Smooth muscle cell (in vitro differentiated cells): ENCODE measurements around the gene ZFP2. TPM values are rescaled to one million over a fixed set of nuclear protein-coding genes. Genes with fewer than 3 reads are reported as not detected.
"Not testable (repeated sequence)": the region's sequence is repeated elsewhere in the genome, so short reads cannot be mapped to it uniquely, and the experiment has no call there.

ENCODE experiments used
- DNase-seq: peaks from one replicate; lab custom pipeline; 2025; ENCODE audit not compliant: unreplicated experiment; lab: John Stamatoyannopoulos, UW
- H2AFZ ChIP-seq: fragments of 200-600 bp; sonication (generic); 2 replicates; pipeline ENCODE4 v1.6.0; 2016; ENCODE audit warnings: antibody characterized with exemption, low read depth, mild to moderate bottlenecking
- H3F3A ChIP-seq: fragments of 200-600 bp; sonication (generic); 2 replicates; pipeline ENCODE4 v1.6.0; 2017; ENCODE audit warnings: antibody characterized with exemption, low read depth
- H3K27ac ChIP-seq: fragments of 200-600 bp; sonication (generic); 2 replicates; pipeline ENCODE4 v1.5.1; 2016; ENCODE audit warnings: low read depth, mild to moderate bottlenecking
- H3K27me3 ChIP-seq: fragments of 200-600 bp; sonication (generic); 2 replicates; pipeline ENCODE4 v1.6.1; 2016; ENCODE audit warnings: low read depth, mild to moderate bottlenecking
- H3K36me3 ChIP-seq: fragments of 200-600 bp; sonication (generic); 2 replicates; pipeline ENCODE4 v1.5.1; 2016; ENCODE audit warnings: low read depth
- H3K4me1 ChIP-seq: fragments of 200-600 bp; sonication (generic); 2 replicates; pipeline ENCODE4 v1.5.1; 2016; ENCODE audit warnings: low read depth
- H3K4me2 ChIP-seq: fragments of 200-600 bp; sonication (generic); 2 replicates; pipeline ENCODE4 v1.6.0; 2016; ENCODE audit warnings: mild to moderate bottlenecking
- H3K4me3 ChIP-seq: fragments of 200-600 bp; sonication (generic); 2 replicates; pipeline ENCODE4 v1.5.1; 2016; ENCODE audit warnings: mild to moderate bottlenecking
- H3K79me2 ChIP-seq: fragments of 200-600 bp; sonication (generic); 2 replicates; pipeline ENCODE4 v1.6.0; 2016; ENCODE audit warnings: low read depth, mild to moderate bottlenecking
- H3K9ac ChIP-seq: fragments of 200-600 bp; sonication (generic); 2 replicates; pipeline ENCODE4 v1.6.0; 2016; ENCODE audit warnings: low read depth
- H3K9me3 ChIP-seq: fragments of 200-600 bp; sonication (generic); replicated peaks from 2 replicates; pipeline ENCODE4 v1.5.1; 2016; ENCODE audit warnings: low read depth
- H4K20me1 ChIP-seq: fragments of 200-600 bp; sonication (generic); 2 replicates; pipeline ENCODE4 v1.6.0; 2016; ENCODE audit warnings: low read depth
- WGBS: methylation state at CpG from one replicate; pipeline ENCODE4 v1.1.7; 2016; ENCODE audit warnings: low lambda C conversion rate; 5-methylcytosine and 5-hydroxymethylcytosine counted together
- polyA plus RNA-seq: library from polyadenylated mRNA; unstranded; fragments of >200 nt; fragmentation: Nextera tagmentation; extraction: Ambion mirVana; gene quantifications from 2 replicates; pipeline ENCODE4 v1.2.1, GENCODE V29; 2016
- total RNA-seq: library from RNA; depleted of rRNA; stranded (reverse); fragments of >200 nt; gene quantifications from 2 replicates; pipeline ENCODE4 v1.2.3, GENCODE V29; 2014
- TF ChIP-seq, protein P1 (sequence below): fragments of 200-600 bp; sonication (generic); IDR thresholded peaks from 2 replicates; pipeline ENCODE4 v1.5.1; 2017; ENCODE audit warnings: borderline replicate concordance, mild to moderate bottlenecking, antibody characterized with exemption; ENCODE audit not compliant: insufficient read depth, poor library complexity, severe bottlenecking

Gene ZFP2
- total and polyA plus RNA-seq, 2 experiments from 2014 or later = 3.2 to 5.8 TPM

DNA sequence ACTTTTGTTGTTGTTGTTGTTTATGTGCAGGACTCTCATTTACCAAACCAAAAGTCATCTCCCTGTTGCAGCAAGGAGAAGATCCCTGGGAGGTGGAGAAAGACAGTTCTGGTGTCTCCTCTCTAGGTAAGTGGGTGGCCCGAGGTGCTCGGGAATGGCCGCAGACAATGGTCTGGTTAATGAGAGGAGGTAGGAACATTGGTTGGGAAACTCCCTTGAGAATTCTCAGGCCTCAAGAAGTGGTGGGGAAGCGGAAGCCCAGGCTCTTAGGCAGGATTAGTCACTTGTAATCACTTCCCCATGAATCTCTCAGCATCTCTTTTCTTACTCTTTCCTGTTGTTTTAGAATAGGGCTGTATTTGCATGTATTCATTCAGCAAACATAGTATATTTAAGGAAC is 28.8 kb upstream of the ZFP2 start:
- Histone ChIP-seq H4K20me1 (no peaks in the 10 kb centered on the region), H3K9me3 (no peaks in the 10 kb centered on the region), H3K27ac (no peak overlapping the region), H3F3A (no peaks in the 10 kb centered on the region), H3K9ac (no peak overlapping the region), H3K27me3 (no peaks in the 10 kb centered on the region), H3K4me1 (no peaks in the 10 kb centered on the region), H3K4me2 (no peak overlapping the region), H3K36me3 (peaks cover 15% of the 10 kb centered on the region), H3K79me2 (peaks cover 27% of the 10 kb centered on the region), H2AFZ (no peak overlapping the region), H3K4me3 (no peak overlapping the region)
- TF ChIP-seq, protein P1, sequence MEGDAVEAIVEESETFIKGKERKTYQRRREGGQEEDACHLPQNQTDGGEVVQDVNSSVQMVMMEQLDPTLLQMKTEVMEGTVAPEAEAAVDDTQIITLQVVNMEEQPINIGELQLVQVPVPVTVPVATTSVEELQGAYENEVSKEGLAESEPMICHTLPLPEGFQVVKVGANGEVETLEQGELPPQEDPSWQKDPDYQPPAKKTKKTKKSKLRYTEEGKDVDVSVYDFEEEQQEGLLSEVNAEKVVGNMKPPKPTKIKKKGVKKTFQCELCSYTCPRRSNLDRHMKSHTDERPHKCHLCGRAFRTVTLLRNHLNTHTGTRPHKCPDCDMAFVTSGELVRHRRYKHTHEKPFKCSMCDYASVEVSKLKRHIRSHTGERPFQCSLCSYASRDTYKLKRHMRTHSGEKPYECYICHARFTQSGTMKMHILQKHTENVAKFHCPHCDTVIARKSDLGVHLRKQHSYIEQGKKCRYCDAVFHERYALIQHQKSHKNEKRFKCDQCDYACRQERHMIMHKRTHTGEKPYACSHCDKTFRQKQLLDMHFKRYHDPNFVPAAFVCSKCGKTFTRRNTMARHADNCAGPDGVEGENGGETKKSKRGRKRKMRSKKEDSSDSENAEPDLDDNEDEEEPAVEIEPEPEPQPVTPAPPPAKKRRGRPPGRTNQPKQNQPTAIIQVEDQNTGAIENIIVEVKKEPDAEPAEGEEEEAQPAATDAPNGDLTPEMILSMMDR = no peak
- DNase-seq = no peak
- 85% methylated on average over 4 of the region's 4 CpGs for WGBS

DNA sequence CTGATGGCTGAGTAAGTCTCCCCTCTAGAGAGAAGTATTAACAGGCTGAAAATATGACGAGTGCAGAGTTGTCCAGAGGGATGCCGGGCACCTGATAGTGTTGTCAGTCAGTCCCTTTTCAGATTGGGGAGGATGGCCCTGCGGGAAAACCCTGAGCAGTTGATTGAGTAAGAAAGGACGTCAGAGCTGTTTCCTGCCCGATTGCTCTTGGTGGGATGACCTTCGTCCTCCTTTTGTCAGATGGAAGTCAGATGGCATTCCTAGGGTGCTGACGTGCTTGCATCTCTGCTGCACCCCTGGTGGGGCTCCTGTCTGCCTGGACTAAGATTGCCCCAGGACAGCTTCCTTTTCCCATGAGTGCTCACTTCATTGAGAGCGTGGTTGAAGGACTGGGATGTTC is 26.1 kb upstream of the ZFP2 start:
- WGBS = 91% methylated on average over 8 of the region's 8 CpGs
- Histone ChIP-seq H3F3A (no peaks in the 10 kb centered on the region), H3K4me2 (no peak overlapping the region), H4K20me1 (no peaks in the 10 kb centered on the region), H3K27ac (no peak overlapping the region), H2AFZ (no peak overlapping the region), H3K9ac (no peak overlapping the region), H3K36me3 (peaks cover 35% of the 10 kb centered on the region), H3K27me3 (no peaks in the 10 kb centered on the region), H3K4me3 (no peak overlapping the region), H3K79me2 (peaks cover 19% of the 10 kb centered on the region), H3K4me1 (no peaks in the 10 kb centered on the region), H3K9me3 (no peaks in the 10 kb centered on the region)
- DNase-seq = no peak
- TF ChIP-seq, protein P1 = no peak

DNA sequence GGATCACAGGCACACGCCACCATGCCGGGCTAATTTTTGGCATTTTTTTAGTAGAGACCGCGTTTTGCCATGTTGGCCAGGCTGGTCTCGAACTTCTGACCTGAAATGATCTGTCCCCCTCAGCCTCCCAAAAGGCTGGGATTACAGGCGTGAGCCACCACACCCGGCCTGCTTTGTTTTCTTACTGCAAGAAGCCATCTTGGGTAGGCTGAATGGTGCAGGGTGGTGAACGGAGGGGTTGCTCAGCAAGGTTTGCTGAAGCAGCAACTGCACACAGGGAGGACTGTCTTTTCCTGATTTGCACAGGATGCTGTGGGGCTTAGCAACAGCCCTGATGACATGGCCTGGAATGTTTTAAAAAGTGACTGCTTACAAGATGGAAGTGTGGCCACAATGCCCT is 25.3 kb upstream of the ZFP2 start:
- no peak overlapping the region for H3K4me3 ChIP-seq
- no peak overlapping the region for H2AFZ ChIP-seq
- no peaks in the 10 kb centered on the region for H3K4me1 ChIP-seq
- H3K4me2 ChIP-seq = no peak overlapping the region
- no peak for DNase-seq
- TF ChIP-seq, protein P1 = no peak
- H3K9me3 ChIP-seq = no peaks in the 10 kb centered on the region
- H3F3A ChIP-seq = no peaks in the 10 kb centered on the region
- 99% methylated on average over 8 of the region's 8 CpGs for WGBS
- no peaks in the 10 kb centered on the region for H4K20me1 ChIP-seq
- peaks cover 36% of the 10 kb centered on the region for H3K36me3 ChIP-seq
- H3K79me2 ChIP-seq = peaks cover 21% of the 10 kb centered on the region
- H3K27ac ChIP-seq = no peak overlapping the region
- no peaks in the 10 kb centered on the region for H3K27me3 ChIP-seq
- no peak overlapping the region for H3K9ac ChIP-seq

DNA sequence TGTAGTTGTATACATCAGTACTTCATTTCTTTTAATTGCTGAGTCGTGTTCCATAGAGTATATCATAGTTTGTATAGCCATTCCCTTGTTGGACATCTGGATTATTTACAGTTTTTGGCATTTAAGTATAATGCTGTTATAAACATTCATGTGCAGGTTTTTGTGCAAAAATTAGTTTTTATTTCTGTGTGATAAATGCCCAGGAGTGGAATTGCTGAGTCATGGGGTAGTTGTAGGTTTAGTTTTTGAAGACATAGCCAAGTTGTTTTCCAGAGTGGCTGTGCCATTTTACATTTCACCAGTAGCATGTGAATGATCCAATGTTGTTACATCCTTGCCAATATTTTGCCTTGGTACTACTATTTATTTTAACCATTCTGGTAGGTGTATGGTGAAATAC is 23.4 kb upstream of the ZFP2 start:
- no peaks in the 10 kb centered on the region for H3F3A ChIP-seq
- H3K9me3 ChIP-seq = peaks cover 6% of the 10 kb centered on the region
- peaks cover 36% of the 10 kb centered on the region for H3K36me3 ChIP-seq
- WGBS = 97% methylated on average over 1 of the region's 1 CpG
- no peaks in the 10 kb centered on the region for H4K20me1 ChIP-seq
- no peaks in the 10 kb centered on the region for H3K4me1 ChIP-seq
- no peak overlapping the region for H3K9ac ChIP-seq
- no peaks in the 10 kb centered on the region for H3K27me3 ChIP-seq
- no peak overlapping the region for H3K4me2 ChIP-seq
- DNase-seq = no peak
- H2AFZ ChIP-seq = no peak overlapping the region
- TF ChIP-seq, protein P1 = no peak
- no peak overlapping the region for H3K4me3 ChIP-seq
- H3K79me2 ChIP-seq = peaks cover 18% of the 10 kb centered on the region
- no peak overlapping the region for H3K27ac ChIP-seq

DNA sequence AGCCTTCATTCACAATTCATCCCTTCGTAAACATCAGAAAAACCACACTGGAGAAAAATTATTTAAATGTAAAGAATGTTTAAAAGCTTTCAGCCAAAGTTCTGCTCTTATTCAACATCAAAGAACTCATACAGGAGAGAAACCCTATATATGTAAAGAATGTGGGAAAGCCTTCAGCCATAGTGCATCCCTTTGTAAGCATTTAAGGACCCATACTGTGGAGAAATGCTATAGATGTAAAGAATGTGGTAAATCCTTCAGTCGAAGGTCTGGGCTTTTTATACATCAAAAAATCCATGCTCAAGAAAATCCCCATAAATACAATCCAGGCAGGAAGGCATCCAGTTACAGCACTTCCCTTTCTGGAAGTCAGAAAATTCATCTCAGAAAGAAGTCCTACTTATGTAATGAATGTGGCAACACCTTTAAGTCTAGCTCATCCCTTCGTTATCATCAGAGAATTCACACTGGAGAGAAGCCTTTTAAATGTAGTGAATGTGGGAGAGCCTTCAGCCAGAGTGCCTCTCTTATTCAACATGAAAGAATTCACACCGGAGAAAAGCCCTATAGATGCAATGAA is 12.5 kb upstream of the ZFP2 start:
- H4K20me1 ChIP-seq, DNase-seq, H3K4me1 ChIP-seq, H3K79me2 ChIP-seq, H3K4me2 ChIP-seq, H2AFZ ChIP-seq, H3F3A ChIP-seq, H3K27ac ChIP-seq, H3K9ac ChIP-seq, H3K27me3 ChIP-seq: not testable (repeated sequence)
- peak overlapping the region; percentile 8 for H3K4me3 ChIP-seq
- 100% methylated on average over 4 of the region's 4 CpGs for WGBS
- peaks cover 76% of the 10 kb centered on the region for H3K36me3 ChIP-seq
- peaks cover 72% of the 10 kb centered on the region for H3K9me3 ChIP-seq
